CD4-positive, alpha-beta T cell treated with Interleukin-2 at 100 ng/mL for 4 hours (primary cell): ENCODE results near the gene COQ5.
"Not testable (repeated sequence)": the region's sequence is repeated elsewhere in the genome, so short reads cannot be mapped to it uniquely, and the experiment has no call there.

Experiments
- DNase-seq: peaks from one replicate; pipeline ENCODE4 v3.0.0-alpha.2; 2020; ENCODE audit warnings: low spot score

COQ5 gene, protein sequence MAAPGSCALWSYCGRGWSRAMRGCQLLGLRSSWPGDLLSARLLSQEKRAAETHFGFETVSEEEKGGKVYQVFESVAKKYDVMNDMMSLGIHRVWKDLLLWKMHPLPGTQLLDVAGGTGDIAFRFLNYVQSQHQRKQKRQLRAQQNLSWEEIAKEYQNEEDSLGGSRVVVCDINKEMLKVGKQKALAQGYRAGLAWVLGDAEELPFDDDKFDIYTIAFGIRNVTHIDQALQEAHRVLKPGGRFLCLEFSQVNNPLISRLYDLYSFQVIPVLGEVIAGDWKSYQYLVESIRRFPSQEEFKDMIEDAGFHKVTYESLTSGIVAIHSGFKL

DNA sequence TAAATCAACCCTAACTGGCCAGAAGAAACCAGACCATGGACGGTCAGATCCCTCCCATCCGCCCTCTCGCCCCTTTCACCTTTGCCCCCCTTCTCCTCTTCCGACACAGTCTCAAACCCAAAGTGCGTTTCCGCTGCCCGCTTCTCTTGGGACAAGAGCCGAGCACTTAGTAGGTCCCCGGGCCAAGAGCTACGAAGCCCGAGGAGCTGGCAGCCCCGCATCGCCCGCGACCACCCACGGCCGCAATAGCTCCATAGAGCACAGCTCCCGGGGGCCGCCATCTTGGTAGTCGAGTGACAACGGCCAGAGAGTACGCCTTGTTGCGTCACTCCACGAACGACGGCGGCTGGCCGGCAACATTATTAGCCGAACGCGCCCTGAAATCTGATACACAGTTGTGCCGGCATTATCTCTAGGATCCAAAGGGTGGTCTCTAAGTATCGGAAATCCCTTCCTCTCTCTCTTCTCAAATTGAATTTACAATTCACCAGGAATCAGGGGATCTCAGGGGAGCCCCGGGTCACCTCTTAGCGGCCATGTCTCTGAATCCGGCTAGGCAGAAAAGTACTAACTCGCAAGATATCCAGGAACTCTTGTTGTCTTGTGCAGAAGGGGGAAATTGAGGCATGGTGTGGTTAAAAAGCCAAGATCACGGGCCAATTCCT is at the start of gene COQ5:
COQ5 (minus strand) TSS at position 298 of the 665 bp plus-strand sequence; CDS start at position 281, 17 bp downstream.
- peak; percentile 91 for DNase-seq

GRCh38 chr12:120574106-120574505 is 45.1 kb upstream of the COQ5 start:
- no peak for DNase-seq

DNA sequence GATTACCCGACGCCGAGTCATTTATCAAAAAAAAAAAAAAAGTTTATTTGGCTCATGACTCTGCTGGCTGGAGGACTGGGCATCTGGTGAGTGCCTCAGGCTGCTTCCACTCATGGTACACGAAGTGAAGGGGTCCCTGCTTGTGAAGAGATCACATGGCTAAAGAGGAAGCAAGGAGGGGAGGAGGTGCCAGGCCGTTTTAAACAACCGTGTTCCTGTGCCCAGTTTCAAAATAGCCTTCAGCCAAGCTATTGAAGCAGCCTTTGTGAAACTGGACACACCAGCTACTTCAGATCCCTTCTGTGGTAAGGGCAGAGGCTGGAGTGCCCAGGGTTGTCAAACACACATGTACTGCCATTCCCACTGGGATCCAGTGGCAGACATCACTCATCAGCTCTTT is 44.6 kb upstream of the COQ5 start:
- no peak for DNase-seq

- DNase-seq: no peak
Observed at GRCh38 chr12:120571299-120571698, 42.3 kb upstream of the COQ5 start.

GRCh38 chr12:120563495-120563894 is 34.5 kb upstream of the COQ5 start:
- DNase-seq: no peak

DNA sequence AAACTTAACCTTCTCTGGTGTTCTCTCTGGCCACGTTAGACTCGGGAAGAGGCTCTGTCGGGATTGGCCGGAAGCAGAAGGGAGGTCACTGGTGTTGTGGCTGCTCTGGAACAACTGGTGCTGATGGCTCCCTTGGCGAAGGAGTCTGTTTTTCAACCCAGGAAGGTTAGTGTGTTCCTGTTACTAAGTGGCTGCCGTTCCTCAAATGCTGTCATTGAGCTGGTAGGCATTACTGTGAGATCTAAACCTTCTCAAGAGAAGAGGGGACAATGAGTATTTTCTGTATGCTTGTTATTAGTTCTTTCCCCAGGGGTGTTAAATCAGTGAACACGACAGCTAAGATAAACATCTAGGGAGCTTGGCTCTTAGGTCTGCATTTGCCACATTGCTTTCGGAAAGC is 33.9 kb upstream of the COQ5 start:
- no peak for DNase-seq

- no peak for DNase-seq
Observed at GRCh38 chr12:120557589-120557988, 28.6 kb upstream of the COQ5 start.

GRCh38 chr12:120554678-120555077 is 25.7 kb upstream of the COQ5 start:
- DNase-seq: no peak

DNA sequence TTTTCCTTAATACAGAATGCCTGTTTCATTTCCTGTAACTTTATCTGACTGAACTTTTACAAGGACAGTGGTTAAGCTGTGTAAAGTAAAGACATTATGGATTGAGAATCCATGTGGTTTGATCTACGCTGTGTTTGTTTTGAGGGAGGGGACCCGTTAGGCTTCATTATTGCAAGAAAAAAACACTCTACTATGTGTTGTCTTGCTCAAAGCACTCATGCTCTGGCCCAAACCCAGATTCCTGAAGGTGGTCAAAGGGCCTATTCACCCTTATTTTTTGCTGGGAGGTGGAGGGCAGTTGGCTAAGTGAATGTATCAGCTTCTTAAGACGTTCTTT is 17.1 kb upstream of the COQ5 start:
- no peak for DNase-seq

DNA sequence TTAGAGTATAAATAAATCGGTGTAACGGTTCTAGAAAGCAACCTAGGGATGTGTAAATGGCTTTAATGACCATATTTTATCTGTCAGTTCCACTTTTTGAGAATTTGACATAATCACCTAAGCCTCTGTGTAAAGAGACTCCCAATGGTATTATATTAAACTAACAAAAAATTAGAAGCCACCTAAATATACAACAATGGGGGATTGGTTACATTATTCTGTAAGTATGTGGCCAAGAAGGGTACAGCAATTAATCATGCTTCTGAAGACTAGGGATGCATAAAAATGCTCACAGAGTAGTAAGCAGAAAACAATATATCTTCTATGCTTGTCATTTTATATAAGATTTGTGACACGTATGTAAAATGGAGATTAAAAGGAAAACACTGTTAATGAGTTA is 15.7 kb upstream of the COQ5 start:
- DNase-seq: no peak

DNA sequence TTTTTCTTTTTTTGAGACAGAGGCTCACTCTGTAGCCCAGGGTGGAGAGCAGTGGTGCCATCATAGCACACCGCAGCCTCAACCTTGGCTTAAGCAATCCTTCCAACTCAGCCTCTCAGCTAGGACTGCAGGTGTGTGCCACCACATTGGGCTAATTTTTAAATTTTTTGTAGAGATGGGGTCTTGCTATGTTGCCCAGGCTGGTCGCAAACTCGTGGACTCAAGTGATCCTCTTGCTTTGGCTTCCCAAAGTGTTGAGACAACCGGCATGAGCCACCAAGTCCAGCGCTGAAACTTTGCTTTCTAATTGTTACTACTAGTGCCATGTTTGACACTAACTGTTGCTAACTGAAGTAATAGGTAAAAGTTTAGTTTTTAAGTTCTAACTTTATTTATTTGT is 13.2 kb upstream of the COQ5 start:
- DNase-seq: no peak

DNA sequence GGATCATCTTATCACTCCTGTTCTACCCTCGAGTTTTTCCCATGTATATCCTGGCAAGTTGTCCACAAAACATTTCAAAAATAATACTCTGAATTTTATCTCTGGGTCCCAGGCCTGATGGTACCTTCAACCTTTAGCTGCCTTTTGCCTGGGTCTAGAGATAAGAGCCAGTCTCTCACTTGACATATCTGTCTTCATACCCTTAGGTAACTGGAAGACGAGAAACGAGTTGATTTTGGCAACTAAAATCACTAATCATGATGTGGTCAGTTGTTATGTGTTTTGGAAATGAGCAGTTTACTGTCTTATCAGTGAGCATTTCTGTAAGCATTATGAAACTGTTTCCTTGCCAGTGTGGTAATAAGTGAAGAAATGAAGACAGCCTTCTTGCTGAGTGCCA is 11.5 kb upstream of the COQ5 start:
- no peak for DNase-seq

DNA sequence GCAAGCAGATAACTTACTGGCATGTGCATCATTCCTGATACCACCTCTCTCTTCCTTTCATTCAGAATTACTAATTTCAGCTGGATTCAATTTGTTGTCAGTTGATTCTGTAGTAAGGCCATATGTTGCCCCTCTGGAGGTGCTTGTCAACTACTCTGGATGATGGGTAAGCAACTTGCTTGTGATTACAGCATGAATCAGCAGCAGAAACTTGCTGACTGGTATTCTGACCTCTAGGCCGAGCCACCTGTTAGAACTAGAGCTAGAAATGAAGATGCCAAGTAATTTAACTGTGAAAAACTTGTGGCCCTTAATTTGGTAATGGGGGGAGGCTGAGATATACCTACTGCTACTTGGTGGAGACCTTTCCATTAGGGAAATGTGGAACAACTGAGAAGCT is 10.3 kb upstream of the COQ5 start:
- no peak for DNase-seq

DNA sequence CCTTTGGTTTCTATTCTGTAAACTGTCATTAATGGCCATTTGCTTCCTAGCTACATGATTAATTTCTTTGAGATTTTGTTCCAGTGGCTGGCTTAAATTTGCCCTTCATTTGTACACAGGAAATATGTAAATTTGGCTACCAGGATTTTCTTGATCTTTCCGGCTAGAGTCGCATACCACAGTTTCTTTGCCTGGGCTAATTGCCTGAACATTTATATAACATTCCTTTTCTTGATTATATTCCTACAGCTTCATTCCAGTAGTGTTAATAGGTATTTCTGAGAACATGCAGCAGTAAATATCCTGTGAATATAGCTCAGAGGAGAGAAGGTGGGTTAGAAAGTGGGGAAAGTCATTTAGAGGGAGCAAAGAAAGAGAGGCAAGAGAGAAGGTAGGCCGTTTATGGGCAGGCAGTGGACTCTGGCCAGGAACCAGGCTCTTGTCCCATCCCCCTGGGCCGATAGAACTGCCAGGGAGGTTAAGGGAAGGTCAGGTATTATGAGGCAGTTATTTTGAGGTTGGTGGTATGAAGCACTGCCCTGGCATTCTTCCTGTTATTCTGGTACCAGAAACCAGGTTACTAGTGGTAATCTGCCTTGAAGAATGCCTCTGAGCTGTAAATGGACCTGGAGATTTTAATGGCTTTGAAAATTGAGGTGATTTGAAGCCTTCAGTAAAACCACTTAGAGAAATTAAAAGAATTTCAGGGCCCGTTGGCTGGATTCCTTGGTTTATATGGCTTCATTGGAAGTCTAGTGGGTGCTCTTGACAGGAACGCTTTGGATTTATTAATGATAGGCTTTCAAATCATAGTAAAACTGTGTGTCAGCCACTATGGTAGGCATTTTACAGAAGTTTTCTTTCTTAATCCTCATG is 9.6 kb upstream of the COQ5 start:
- no peak for DNase-seq

DNA sequence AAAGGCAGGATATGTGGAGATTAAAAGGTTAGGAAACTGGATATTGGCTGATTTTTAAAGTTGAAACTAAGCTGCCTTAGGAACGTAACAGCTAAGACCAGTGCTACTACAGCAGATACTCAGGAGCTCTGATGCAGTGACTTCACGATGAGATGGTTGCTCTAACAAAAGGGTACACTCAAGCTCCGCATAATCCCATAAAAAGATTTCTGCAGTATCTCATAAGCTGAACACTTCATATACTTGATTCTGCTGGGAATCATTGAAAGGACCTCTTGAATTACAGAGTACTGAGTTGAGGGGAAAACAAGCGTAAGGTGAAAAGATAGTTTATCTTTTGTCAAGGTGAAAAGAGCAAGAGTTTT is 8.9 kb upstream of the COQ5 start:
- DNase-seq: no peak

DNA sequence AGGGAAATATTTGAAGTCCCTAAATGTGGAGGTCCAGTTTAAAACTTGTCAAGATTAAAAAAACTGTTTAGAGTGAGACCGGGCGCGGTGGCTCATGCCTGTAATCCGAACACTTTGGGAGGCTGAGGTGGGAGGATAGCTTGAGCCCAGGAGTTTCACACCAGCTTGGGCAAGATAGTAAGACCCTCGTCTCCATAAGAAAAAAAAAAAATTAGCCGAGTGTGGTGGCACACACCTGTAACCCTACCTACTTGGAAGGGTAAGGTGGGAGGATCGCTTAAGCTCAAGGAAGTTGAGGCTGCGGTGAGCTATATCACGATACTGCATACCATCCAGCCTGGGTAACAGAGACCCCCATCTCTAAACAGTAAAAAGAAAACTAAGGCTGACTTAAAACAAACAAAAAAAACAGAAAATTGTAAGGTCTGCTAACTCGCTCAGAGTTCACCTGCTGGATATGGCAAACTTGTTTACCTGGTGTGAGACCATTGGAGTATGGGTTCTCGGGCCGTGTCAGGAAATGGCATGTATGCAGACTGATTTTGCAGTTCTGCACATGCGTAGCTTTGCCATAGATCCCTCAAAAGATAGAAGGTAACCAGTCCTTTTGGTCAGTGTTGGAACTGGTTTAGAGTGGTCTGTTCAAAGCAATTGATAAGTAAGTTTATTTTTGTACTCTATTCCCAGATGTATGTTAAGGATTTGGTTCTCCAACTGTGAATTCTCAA is 7.3 kb upstream of the COQ5 start:
- DNase-seq: peak; percentile 38

DNA sequence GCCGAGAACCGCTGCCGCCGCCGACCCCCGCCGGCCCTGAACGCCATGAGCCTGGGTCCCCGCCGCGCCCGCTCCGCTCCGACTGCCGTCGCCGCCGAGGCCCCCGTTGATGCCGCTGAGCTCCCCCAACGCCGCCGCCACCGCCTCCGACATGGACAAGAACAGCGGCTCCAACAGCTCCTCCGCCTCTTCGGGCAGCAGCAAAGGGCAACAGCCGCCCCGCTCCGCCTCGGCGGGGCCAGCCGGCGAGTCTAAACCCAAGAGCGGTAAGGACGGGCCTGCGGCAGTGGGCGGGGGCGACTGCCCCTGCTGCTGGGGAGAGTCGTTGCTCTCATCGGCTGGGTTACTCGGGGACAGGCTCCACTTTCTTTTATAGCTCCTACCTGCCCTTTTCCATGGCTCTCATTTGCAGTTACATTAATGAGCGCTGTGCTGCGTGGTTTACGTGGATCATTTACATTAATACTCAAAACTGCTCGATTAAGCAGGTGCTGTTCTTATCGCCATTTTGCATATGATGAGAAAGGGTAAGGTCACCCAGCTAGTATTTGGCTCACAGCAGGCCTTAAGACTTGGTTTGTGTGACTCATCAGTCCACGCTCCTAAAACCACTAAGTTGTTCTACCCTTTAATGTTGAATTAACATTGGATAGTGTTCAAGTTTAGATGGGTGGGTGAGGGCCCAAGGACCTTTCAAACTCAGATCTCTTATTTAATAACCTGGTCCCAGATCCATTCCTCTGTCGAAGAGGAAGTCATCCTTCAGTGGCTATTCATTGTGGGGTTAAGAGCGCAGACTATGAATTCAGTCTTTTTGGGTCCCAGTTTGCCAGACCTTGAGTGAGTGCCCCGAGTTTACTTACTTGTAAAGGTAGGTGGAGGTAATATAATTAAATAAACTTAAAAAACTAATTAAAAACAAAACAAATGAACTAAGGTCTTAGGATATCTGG is 6.0 kb upstream of the COQ5 start:
- peak; percentile 56 for DNase-seq

- DNase-seq: peak; percentile 90
Observed at GRCh38 chr12:120534203-120534702, 5.3 kb upstream of the COQ5 start, which contains the start of gene RNF10. RNF10 (plus strand) TSS chr12:120534356; CDS start chr12:120534812, 456 bp downstream.

- DNase-seq: no peak
Observed at GRCh38 chr12:120532701-120533238, 3.8 kb upstream of the COQ5 start.

GRCh38 chr12:120530418-120530761 is 1.4 kb upstream of the COQ5 start:
- not testable (repeated sequence) for DNase-seq
